GM19025 (cell line): ENCODE results near the gene PPP1R18.
A peak's percentile ranks its signal among the peaks of the same experiment; 100 is the strongest.

Source experiments
- ATAC-seq: cut with Tn5 transposase; IDR thresholded peaks from one replicate; pipeline ENCODE4 v1.9.1; 2021; ENCODE audit warnings: mild to moderate bottlenecking, low read depth, moderate library complexity; ENCODE audit not compliant: unreplicated experiment

The PPP1R18 gene

DNA sequence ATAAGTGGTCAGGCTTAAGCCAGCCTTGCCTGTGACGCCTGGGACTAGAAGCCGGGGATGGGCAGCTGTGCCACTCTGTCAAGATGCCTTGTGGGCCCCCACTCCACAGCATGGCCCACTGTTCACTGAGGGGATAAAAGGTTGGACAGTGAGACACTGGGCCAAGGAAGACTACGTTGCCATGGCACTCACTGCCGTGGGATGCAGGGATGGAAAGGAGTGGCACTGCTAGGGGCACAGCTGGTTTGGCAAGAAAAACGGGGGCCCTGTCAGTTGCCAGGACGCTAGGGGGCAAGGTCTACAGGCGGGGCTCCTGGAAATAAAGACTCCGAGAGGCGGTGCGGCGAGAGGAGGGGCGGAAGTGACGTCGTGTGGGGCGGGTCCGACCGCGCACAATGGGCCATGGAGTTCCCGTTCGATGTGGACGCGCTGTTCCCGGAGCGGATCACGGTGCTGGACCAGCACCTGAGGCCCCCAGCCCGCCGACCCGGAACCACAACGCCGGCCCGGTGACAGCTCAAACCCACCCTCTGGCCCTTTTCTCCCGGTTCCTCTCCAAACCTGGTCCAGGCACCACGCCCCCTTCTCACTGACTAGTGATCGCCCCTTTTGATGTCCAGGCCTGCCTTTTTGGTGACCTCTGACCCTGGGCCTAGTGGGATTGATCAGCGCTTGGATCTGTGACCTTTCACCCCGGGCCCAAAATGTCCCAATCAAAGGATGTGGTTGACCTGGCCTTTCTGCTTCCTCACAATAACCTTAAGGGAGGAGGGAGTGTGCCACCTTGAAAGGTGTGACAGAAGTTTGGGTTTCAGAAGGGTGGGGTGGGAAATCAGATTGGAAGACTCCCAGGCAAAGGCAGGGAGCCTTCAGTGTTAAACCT is 59.7 kb downstream of the PPP1R18 start, which contains the start of gene ATAT1:
TSS of gene ATAT1 (plus strand) at position 391 of the 883 bp plus-strand sequence.
- ATAC-seq: peak; percentile 87
